ENCODE measurements around the gene NUAK1.
A peak's percentile ranks its signal among the peaks of the same experiment; 100 is the strongest.
"Not testable (repeated sequence)": the region's sequence is repeated elsewhere in the genome, so short reads cannot be mapped to it uniquely, and the experiment has no call there.

Gene NUAK1

GRCh38 chr12:106145539-106146447 lies 7.0 kb upstream of the NUAK1 start:
- no peak for DNase-seq

GRCh38 chr12:106144847-106145246 lies 6.1 kb upstream of the NUAK1 start:
- DNase-seq = no peak

- no peak for DNase-seq
Measured at GRCh38 chr12:106142591-106143261, 4.0 kb upstream of the NUAK1 start.

- not testable (repeated sequence) for DNase-seq
Measured at GRCh38 chr12:106141920-106142319, 3.2 kb upstream of the NUAK1 start.

- no peak for DNase-seq
Measured at GRCh38 chr12:106141452-106141851, 2.7 kb upstream of the NUAK1 start.

- no peak for DNase-seq
Measured at GRCh38 chr12:106141003-106141402, 2.2 kb upstream of the NUAK1 start.

- no peak for DNase-seq
Measured at GRCh38 chr12:106140223-106140986, 1.7 kb upstream of the NUAK1 start.

- peak in 1 of 2 donors; percentile 13 for DNase-seq
Measured at GRCh38 chr12:106139422-106140171, 843 bp upstream of the NUAK1 start.

- DNase-seq = peak in 1 of 2 donors; percentile 0
Measured at GRCh38 chr12:106138357-106138632, 459 bp downstream of the NUAK1 start.

GRCh38 chr12:106137530-106138356 lies 1.0 kb downstream of the NUAK1 start:
- DNase-seq = no peak

GRCh38 chr12:106136263-106136662 lies 2.5 kb downstream of the NUAK1 start:
- peak; percentile 76 to 81 for DNase-seq

GRCh38 chr12:106135781-106136180 lies 3.0 kb downstream of the NUAK1 start:
- no peak for DNase-seq

- DNase-seq = no peak
Measured at GRCh38 chr12:106135075-106135474, 3.7 kb downstream of the NUAK1 start.

- no peak for DNase-seq
Measured at GRCh38 chr12:106134294-106134949, 4.3 kb downstream of the NUAK1 start.

GRCh38 chr12:106133136-106134087 lies 5.3 kb downstream of the NUAK1 start:
- DNase-seq = no peak

GRCh38 chr12:106132175-106133135 lies 6.3 kb downstream of the NUAK1 start:
- DNase-seq = no peak

GRCh38 chr12:106131676-106132075 lies 7.1 kb downstream of the NUAK1 start:
- DNase-seq = no peak

GRCh38 chr12:106130474-106131113 lies 8.2 kb downstream of the NUAK1 start:
- DNase-seq = no peak
